Keratinocyte (primary cell): ENCODE measurements around the gene CGN.

Experiments used
- CTCF ChIP-seq, 3 experiments: IDR thresholded peaks in 1 of 3; conservative IDR thresholded peaks in 1 of 3; optimal IDR thresholded peaks in 1 of 3; 2 replicates in 2 of 3; 3 replicates in 1 of 3; pipeline versions ENCODE3 to v1.5.1; 2011; ENCODE audit warnings: low read length in 3 of 3, mild to moderate bottlenecking in 3 of 3, moderate library complexity in 2 of 3, control low read depth in 1 of 3, inconsistent platforms in 1 of 3; ENCODE audit not compliant: insufficient read depth in 2 of 3; ENCODE audit errors: extremely low read depth in 1 of 3
- EZH2 ChIP-seq: IDR thresholded peaks from one replicate; pipeline ENCODE4 v1.6.1; 2012; ENCODE audit warnings: inconsistent platforms, mild to moderate bottlenecking, low read length, moderate library complexity

GRCh38 chr1:151523326-151523725 lies 12.1 kb downstream of the CGN start:
- TF ChIP-seq CTCF (optimal IDR thresholded peaks at IDR 0.05 in 1 of 3, IDR thresholded peaks at IDR 0.05 in 1 of 3, conservative IDR thresholded peaks at IDR 0.05 in 1 of 3; ENCODE audit: extremely low read depth in 1 of 3, insufficient read depth in 2 of 3, low read length in 3 of 3) = no peak
- TF ChIP-seq EZH2 = no peak
